GM12875 (cell line): Measurements from ENCODE around the gene TBL1Y.
"Not testable (repeated sequence)": the region's sequence is repeated elsewhere in the genome, so short reads cannot be mapped to it uniquely, and the experiment has no call there.

Source experiments
- H3K4me3 ChIP-seq: one replicate; pipeline ENCODE4 v1.5.1; 2011; ENCODE audit warnings: low read depth, low read length, control low read depth
- TF ChIP-seq, protein P1 (sequence below): IDR thresholded peaks from 2 replicates; pipeline ENCODE4 v1.5.1; 2011; ENCODE audit warnings: low read depth, mild to moderate bottlenecking, control low read depth, inconsistent platforms, low read length, moderate library complexity, borderline replicate concordance; ENCODE audit not compliant: insufficient read depth

The TBL1Y gene

DNA sequence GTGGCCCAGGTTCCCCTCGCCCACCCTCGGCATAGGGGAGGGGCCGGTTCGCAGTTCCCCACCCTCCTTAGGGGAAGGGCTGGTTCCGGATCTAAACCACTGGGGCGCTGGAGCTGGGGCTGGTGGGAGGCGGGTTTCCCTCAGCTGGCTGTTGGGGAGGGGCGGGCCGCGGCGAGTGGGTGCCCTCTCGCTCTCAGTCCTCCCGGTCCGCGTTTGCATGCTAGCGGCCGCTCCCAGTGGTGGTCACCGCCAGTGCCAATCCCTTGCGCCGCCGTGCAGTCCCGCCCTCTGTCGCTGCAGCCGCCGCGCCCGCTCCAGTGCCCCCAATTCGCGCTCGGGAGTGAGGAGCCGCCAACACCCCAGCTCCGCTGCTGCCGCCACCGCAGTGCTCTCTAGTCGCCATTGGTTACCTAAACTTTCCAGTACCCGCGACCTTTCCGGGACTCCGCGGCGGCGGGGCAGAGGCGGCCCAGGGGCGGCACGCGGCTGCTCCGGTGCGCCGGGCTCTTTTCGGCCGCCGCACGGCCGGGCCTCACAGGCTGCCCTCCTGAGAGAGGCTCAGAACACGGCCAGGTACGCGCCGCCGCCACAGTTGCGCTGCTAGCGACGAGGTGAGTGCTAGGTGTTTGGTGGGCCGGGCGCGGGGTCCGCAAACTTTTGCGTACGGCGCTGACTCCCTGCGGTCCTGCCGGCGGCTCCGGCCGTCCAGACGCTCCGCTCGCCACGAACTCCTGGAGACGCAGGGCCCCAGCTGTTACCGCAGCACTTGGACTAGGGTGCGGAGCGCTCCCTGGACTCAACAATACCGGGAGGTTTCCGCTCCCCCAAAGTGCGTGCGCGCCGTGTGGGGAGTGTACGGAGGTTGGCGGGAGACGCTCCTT lies at the start of gene TBL1Y:
Gene TBL1Y (plus strand): TSS at position 326 of the 881 bp plus-strand sequence. CDS start 114,388 bp downstream, outside the sequence.
- H3K4me3 ChIP-seq = no peak within 1 kb of the TSS
- TF ChIP-seq, protein P1, sequence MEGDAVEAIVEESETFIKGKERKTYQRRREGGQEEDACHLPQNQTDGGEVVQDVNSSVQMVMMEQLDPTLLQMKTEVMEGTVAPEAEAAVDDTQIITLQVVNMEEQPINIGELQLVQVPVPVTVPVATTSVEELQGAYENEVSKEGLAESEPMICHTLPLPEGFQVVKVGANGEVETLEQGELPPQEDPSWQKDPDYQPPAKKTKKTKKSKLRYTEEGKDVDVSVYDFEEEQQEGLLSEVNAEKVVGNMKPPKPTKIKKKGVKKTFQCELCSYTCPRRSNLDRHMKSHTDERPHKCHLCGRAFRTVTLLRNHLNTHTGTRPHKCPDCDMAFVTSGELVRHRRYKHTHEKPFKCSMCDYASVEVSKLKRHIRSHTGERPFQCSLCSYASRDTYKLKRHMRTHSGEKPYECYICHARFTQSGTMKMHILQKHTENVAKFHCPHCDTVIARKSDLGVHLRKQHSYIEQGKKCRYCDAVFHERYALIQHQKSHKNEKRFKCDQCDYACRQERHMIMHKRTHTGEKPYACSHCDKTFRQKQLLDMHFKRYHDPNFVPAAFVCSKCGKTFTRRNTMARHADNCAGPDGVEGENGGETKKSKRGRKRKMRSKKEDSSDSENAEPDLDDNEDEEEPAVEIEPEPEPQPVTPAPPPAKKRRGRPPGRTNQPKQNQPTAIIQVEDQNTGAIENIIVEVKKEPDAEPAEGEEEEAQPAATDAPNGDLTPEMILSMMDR = no peak

DNA sequence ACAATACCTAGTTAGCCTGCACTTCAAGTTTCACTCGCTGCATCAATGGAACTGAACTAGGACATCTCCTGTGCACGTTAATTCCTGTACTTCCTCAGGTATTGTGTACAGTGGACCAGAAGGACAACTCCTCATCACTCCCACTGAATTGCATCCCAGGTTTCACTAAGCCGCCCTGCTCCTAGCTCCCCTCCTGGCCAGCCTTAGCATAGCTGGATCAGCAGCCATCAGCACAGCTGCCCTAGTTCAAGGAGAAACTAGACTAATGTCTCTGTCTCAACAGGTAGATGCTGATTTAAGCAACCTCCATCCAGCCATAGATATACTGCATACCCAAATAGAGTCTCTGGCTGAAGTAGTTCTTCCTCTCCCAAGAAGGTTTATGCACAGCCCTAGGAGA lies 16.0 kb upstream of the TBL1Y start:
- no peak overlapping the region for H3K4me3 ChIP-seq
- TF ChIP-seq, protein P1 = no peak

- no peak overlapping the region for H3K4me3 ChIP-seq
- TF ChIP-seq, protein P1 = no peak
Measured at GRCh38 chrY:6895236-6895635, 15.3 kb upstream of the TBL1Y start.

GRCh38 chrY:6902116-6902515 lies 8.4 kb upstream of the TBL1Y start:
- H3K4me3 ChIP-seq = not testable (repeated sequence)

DNA sequence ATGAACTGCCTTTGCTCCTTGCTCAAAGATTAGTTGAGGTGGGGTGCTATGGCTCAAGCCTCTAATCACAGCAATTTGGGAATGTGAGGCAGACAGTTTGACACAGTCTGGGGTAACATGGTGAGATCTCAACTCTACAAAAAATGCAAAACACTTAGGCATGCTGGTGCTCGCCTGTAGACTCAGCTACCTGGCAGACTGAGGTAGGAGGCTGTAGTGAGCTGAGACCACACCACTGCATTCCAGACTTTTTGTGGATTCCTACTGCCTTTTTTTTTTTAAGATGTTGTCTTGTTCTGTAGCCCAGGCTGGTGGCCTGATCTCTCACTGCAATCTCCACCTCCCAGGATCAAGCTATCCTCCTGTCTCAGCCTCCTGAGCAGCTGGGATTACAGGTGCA lies 2.9 kb upstream of the TBL1Y start:
- TF ChIP-seq, protein P1 = no peak
- no peak overlapping the region for H3K4me3 ChIP-seq

- H3K4me3 ChIP-seq = not testable (repeated sequence)
Measured at GRCh38 chrY:6908021-6908420, 2.5 kb upstream of the TBL1Y start.

DNA sequence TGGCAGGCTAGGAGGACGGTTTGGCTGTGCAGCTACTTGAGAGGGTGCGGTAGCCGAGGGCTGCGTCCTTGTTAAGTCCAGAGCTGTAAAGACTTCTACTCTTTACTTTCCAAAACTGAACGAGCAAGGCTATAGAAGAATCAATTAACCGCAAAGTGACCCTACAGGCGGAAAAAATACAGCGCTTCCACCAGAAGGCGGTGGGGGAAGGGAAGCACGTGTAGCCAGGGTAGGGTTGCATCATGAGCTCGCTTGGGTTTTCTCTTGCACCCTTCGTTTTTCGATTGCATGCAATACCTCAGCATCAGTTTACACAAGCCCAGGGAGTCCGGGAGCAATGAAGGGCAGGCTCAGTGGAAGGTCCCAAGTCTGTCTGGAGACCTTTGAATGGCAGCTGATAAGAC lies 1.4 kb upstream of the TBL1Y start:
- H3K4me3 ChIP-seq = no peak overlapping the region
- TF ChIP-seq, protein P1 = no peak

DNA sequence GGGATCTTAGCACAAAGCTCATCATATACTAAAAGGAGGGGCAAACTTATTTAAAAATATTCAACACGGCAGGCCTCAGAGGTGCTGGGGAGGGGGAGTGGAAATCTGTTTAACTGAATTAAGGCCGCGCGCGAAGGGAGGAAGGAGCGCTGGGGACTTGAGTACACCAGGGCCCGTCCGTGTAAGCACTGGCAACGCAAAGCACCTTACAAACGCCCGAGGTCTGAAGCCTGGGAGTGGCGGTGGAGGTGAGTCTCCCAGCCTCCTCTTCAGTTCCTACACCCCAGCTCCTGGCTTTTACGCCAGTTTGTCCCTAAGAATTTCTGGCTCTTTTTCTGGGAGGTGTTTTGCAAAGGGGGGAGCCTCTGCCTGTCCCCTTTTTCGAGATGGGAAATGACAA lies 641 bp upstream of the TBL1Y start:
- TF ChIP-seq, protein P1 = no peak
- no peak overlapping the region for H3K4me3 ChIP-seq
